GM21367 (cell line): ENCODE measurements around the gene LDAH.
"Not testable (repeated sequence)": the region's sequence is repeated elsewhere in the genome, so short reads cannot be mapped to it uniquely, and the experiment has no call there.

ENCODE experiments used
- ATAC-seq: cut with Tn5 transposase; IDR thresholded peaks from one replicate; pipeline ENCODE4 v1.9.1; 2021; ENCODE audit not compliant: unreplicated experiment

The LDAH gene

GRCh38 chr2:20822535-20823490 lies at the start of gene LDAH:
Gene LDAH (minus strand): TSS chr2:20823101. CDS start chr2:20801463, 21,638 bp downstream.
- peak; percentile 91 for ATAC-seq

GRCh38 chr2:20868377-20868776 lies 45.5 kb upstream of the LDAH start:
- peak; percentile 100 for ATAC-seq

GRCh38 chr2:20862850-20863249 lies 39.9 kb upstream of the LDAH start:
- no peak for ATAC-seq

GRCh38 chr2:20855456-20855855 lies 32.6 kb upstream of the LDAH start:
- ATAC-seq, result no peak

DNA sequence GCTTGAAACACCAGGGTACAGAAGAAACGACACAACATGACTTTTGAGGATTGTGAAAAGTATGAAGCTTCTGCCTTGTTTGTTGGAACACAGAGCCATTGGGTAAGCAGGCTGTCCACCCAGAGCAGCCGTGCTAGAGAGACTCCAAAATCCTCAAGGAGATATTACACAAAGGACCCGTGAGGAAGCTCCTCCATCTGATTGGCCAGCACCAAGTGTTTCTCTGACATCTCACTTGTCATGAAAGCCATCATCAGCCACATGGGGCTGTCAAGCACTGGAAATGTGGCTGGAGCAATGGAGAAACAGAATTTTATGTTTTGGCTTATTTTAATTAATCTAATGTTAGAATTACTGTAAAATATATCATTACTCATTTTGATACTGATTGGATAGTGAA lies 29.8 kb upstream of the LDAH start:
- ATAC-seq, result no peak

GRCh38 chr2:20852139-20852538 lies 29.2 kb upstream of the LDAH start:
- no peak for ATAC-seq

DNA sequence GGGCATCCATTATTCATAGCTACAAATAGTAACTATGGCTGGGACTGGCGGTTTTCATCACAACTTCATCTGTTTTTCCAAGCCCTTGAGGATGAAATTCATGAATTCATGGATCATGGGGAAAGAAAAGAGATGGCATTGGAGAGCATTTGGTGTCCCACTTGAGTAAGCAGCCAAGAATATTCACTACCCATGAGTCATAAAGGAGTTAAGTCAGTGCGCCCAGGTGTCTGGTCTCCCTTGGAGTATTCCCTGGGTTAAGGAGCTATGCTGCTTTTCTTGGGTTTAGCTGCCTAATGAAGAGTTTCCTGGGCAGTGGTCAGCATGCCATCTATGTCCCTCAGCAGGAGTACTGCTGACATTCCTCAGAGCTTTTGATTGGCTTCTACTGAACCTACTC lies 21.3 kb upstream of the LDAH start:
- ATAC-seq, result no peak

GRCh38 chr2:20839052-20839451 lies 16.2 kb upstream of the LDAH start:
- ATAC-seq, result no peak

DNA sequence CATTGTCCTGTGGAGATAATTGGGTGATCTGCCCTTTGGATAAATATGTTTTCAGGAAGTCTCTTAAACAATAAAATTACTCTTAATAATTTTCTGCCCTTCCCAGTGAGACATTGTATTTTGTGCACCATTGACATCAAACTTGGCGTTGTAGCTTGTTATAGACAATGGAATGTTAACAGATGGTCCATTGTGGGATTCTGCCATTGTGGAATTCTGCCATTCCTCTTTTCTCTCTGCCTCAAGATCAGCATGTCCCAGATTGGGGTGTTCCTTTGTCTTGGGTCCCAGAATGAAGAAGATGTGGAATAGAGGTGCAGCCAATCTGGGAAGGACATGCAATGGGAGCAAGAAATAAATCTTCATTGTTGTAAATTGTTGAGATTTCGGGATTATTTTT lies 15.1 kb upstream of the LDAH start:
- ATAC-seq, result no peak

GRCh38 chr2:20836521-20836920 lies 13.6 kb upstream of the LDAH start:
- ATAC-seq, result no peak

DNA sequence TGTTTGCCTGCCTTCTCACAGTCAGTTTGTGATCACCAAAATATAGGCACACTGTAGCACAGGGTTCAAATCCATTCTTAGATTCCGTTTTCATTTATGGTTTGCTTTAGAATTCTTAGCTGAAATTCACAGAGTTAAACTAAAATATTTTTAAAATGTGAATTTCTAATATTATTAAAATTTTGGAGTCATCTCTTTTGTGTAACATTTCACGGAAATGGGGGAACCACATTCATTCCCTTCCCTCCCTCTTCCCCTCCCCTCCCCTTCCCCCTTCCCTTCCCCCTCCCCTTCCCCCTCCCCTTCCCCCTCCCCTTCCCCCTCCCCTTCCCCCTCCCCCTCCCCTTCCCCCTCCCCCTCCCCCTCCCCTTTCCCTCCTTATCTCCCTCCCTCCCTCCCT lies 11.4 kb upstream of the LDAH start:
- no peak for ATAC-seq

DNA sequence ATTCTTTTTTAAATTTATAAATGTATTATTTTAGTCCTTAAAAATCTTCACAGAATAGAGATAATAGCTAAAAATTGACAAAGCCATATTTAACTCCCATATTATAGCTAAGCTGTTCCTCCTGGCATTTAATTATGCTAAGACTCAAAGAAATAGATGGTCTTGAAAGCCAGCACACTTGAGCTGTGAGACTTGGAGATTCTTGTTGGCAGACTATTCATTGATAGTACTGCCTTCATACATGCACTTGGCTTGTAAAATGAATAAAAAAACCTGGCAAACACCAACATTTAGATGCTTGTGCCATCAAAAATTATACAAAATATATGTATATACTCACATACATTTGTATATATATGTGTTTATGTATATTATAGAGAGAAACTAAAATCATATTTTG lies 9.7 kb upstream of the LDAH start:
- no peak for ATAC-seq

DNA sequence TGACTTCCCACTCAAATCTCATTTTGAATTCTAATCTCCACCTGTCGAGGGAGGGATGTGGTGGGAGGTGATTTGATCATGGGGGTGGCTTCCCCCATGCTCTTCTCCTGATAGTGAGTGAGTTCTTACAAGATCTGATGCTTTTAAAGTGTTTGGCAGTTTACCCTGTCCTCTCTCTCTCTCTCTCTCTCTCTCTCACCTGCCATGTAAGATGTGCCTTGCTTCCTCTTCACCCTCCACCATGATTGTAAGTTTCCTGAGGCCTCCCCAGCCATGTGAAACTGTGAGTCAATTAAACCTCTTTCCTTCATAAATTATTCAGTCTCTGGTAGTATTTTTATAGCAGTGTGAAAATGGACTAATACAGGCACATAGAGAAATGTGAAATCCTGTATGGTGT lies 7.0 kb upstream of the LDAH start:
- no peak for ATAC-seq

- ATAC-seq, result no peak
These were observed 1.0 kb upstream of the LDAH start for GRCh38 chr2:20823917-20824316.

- no peak for ATAC-seq
These were observed 4.1 kb downstream of the LDAH start for GRCh38 chr2:20818820-20819219.

DNA sequence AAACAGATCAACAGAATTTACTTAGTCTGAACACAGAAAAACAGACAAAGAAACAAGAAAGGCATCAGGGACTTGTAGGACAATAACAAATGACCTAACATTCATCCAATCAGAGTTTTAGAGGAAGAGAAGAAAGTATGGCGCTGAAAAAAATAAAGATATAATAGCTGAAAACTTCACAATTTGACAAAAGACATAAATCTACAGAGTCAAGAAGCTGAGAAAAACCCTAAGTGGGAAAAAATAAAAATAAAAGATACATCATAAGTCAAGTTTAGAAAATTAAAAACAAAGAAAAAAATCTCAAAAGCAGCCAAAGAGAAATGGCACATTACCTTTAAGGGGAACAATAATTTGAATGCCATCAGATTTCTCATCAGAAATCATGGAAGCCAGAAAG lies 7.7 kb downstream of the LDAH start:
- ATAC-seq, result no peak

DNA sequence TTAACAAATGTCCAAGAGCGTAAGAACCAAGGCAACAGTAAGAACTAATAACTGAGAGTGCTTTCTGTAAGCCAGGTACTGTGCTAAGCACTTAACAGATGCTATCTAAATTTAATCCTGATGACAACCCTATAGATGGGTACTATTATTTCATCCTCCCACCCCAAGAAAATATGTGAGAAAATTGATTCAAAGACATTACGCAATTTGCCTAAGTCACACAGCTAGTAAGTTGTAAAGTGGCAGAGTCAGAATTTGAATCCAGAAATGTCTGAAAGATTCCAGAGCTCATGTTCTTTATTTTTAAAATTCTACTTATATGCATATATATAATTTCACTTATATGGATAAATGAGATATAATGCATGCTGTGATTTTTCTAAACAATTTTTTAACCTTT lies 10.1 kb downstream of the LDAH start:
- ATAC-seq, result no peak

DNA sequence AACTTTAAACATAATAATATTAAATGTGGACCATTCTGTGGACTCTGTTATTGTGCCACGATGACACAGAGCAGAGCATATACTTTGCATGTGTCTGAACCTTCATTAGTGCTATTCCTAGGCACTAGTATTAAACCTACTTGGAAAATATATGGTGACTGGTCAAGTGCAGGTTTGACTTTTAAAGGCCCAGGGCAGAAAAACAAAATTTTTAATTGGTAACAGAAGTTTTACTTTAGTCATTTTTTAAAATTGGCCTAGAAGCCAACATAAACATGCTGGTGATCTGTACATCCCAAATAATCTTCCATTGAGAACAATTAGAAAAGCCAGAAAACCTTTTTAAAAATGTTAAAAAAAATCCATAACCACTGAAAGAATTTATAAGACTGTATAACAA lies 16.6 kb downstream of the LDAH start:
- no peak for ATAC-seq

GRCh38 chr2:20803974-20804373 lies 18.9 kb downstream of the LDAH start:
- ATAC-seq, result no peak

DNA sequence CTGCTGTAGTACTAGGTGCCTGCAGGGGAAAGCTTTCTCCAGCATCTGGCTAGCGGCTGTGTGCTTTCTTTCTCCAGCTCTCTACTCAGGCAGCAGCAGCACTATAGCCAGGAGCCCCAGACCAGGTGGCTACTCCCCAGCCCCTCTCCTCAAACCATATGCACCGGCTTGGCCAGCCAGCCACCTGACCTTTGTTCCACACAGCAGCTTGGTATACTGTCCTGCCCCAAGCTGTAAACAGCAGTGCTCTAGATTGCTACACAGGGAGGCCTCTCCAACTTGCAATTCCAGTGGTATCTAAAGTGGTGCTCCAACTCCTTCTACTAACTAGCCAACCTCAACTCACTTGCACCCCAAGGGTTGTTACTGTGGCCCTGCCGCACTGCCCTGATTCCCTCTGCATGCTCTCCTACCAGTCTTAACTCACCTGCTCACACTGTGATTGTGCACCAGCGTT lies 19.6 kb downstream of the LDAH start:
- no peak for ATAC-seq

GRCh38 chr2:20797096-20797495 lies 25.8 kb downstream of the LDAH start:
- no peak for ATAC-seq

DNA sequence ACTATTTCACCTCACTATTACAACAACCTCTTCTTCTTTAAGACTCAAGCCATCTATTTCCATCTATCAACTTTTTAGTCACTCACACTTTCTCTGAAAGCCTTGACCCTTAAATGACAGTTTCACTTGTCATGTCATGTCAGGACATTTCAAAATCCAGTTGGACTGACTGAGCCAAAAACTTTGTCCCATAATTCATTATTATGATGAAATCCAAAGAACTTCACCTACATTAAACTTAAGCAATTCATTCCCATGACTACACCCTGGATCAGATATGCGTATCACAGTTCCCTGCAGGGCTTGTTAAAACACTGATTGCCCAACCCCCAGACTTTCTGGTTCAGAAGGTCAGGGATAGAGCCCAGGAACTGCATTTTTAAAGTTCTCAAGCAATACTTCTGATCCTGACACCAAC lies 26.5 kb downstream of the LDAH start:
- ATAC-seq, result no peak

- not testable (repeated sequence) for ATAC-seq
These were observed 29.0 kb downstream of the LDAH start for GRCh38 chr2:20793944-20794343.
